Activated naive CD4-positive, alpha-beta T cell treated with anti-CD3 and anti-CD28 coated beads, Interleukin-2, amount 10 ng/mL, durations not matched to agents 7 days and 5 days (primary cell): ENCODE measurements around the gene WDR35.
"Not testable (repeated sequence)": the region's sequence is repeated elsewhere in the genome, so short reads cannot be mapped to it uniquely, and the experiment has no call there.

Source experiments
- CTCF ChIA-PET: fragments of 350-600 bp; sonication (Branson Sonifier 250); formaldehyde crosslinking; loops from one replicate; lab custom pipeline; 2021; ENCODE audit warnings: antibody characterized with exemption; lab: Charles Lee
- DNase-seq: peaks from one replicate; pipeline ENCODE4 v3.0.0-alpha.2; 2020
- H3K27ac Mint-ChIP-seq: one replicate; pipeline ENCODE4 v1.8.0; 2021; ENCODE audit warnings: mild to moderate bottlenecking, moderate library complexity, mixed read lengths
- H3K27me3 Mint-ChIP-seq: one replicate; pipeline ENCODE4 v1.8.0; 2021; ENCODE audit warnings: mild to moderate bottlenecking, mixed read lengths
- H3K36me3 Mint-ChIP-seq: one replicate; pipeline ENCODE4 v1.8.0; 2021; ENCODE audit warnings: mixed read lengths
- H3K4me1 Mint-ChIP-seq: one replicate; pipeline ENCODE4 v1.8.0; 2021; ENCODE audit warnings: mixed read lengths
- H3K4me3 Mint-ChIP-seq: one replicate; pipeline ENCODE4 v1.8.0; 2021; ENCODE audit warnings: mild to moderate bottlenecking, moderate library complexity, mixed read lengths
- H3K9me3 Mint-ChIP-seq: one replicate; pipeline ENCODE4 v1.8.0; 2021; ENCODE audit warnings: mixed read lengths

WDR35 gene

DNA sequence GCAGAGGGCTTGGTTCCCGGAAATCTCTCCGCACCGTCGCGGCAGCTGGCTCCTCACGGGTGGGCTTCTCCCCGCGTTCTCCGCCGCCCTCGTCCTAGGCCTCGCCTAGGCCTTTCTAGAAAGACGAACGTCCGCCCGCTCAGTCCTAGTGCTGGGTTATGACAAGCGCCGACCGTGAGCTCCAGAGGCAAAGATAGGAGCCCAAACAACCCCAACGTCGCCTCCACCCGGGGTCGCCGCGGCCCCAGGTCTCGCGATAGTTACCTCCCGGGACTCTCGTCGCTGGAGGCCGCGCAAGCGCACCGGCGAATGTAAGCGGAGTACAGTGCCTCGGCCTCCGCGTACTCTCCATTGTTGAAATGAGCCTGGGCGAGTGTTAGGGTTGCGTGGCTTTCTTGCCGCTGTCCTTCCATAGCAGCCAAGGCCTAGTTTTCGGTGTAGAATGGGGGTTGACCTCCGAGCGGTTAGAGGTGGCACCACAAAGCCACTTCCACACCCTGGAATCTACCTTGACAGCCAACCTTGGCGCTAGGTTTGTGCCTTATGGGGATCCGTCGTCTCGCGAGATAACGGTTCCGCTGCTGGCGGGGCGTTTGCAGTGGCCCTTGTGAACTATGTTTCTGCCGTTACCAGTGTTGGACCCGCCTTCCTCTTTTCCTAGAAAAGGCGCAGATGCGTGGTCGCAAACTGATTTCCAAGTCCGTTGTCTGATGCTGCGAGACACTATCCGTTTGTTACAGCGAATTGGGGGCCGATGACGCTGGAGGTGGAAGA lies 88.3 kb downstream of the WDR35 start, which contains the start of gene TTC32:
Gene TTC32, minus strand, starts transcription at position 542 of the 774 bp plus-strand sequence. Its CDS starts 129 bp downstream, at position 413.
- peak; percentile 96 for DNase-seq
- Mint-ChIP-seq H3K36me3 (peaks cover 22% of the 10 kb centered on the region), H3K4me1 (peaks cover 45% of the 10 kb centered on the region), H3K4me3 (peak within 1 kb of the TSS; percentile 84), H3K27ac (peak within 1 kb of the TSS; percentile 93), H3K9me3 (no peaks in the 10 kb centered on the region), H3K27me3 (peaks cover 15% of the 10 kb centered on the region)
- CTCF ChIA-PET, result no interaction called here

GRCh38 chr2:19900931-19901441 lies 88.9 kb downstream of the WDR35 start:
- H3K36me3 Mint-ChIP-seq, result peaks cover 25% of the 10 kb centered on the region
- CTCF ChIA-PET, result interaction anchor here (0.9 kb wide), 1 partner anchor 37 kb away, joined by 3 read pairs; no protein-coding TSS in a partner anchor
- H3K27ac Mint-ChIP-seq, result peak overlapping the region; percentile 93
- peaks cover 46% of the 10 kb centered on the region for H3K4me1 Mint-ChIP-seq
- peak overlapping the region; percentile 84 for H3K4me3 Mint-ChIP-seq
- H3K9me3 Mint-ChIP-seq, result no peaks in the 10 kb centered on the region
- no peak for DNase-seq
- peaks cover 15% of the 10 kb centered on the region for H3K27me3 Mint-ChIP-seq

DNA sequence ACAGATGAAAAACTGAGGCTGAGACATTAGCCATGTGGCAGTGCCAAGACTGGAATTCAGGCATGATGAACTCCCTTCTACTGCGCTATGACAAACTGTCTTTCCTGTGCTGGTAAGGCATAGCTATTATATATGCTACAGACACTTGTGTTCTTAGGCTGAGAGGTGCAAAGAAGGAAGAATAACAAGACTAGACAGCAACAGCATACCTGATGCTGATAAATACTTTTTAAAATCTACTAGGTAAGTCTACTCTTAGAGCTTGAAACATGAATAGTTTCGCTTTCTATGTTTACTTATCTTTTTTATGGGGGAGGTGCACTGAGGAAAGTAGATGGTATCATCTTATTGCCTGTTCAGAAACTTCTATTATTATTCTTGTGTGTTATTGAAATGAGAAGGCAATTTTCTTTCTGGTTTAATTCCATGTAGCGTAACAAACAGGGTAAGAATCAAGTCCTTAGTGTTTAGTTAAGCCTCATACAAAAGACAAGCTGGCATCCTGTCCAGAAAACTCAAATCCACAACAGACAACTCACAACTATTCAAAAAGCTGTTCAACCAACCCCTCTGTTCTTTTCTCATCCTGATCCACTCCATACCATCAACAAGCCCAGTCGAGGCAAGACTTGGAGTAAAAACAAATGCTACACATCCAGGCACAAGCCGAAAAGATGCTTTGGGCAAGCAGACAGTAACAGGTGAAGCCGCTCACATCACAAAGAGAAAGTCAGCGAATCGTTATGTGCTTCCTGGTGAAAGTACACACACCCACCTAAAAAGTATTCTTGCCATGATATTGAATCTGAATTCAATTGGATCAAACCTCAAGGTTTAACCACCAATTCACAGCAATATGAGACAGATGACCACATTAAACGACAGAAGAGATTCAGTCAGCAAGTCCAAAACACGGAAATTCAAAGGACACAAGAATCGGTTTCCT lies 89.6 kb downstream of the WDR35 start:
- Mint-ChIP-seq H3K4me1 (peaks cover 54% of the 10 kb centered on the region), H3K9me3 (no peaks in the 10 kb centered on the region), H3K36me3 (peaks cover 28% of the 10 kb centered on the region), H3K4me3 (peak overlapping the region; percentile 84), H3K27me3 (peaks cover 15% of the 10 kb centered on the region), H3K27ac (peak overlapping the region; percentile 93)
- DNase-seq, result peak; percentile 44
- CTCF ChIA-PET, result interaction anchor here (0.9 to 1.2 kb wide), 3 partner anchors 37 to 150 kb away, joined by 3 read pairs; partner anchors contain the start of gene WDR35

GRCh38 chr2:19898592-19899329 lies 91.1 kb downstream of the WDR35 start:
- Mint-ChIP-seq H3K27me3 (peaks cover 11% of the 10 kb centered on the region), H3K4me3 (peak overlapping the region; percentile 33), H3K4me1 (peaks cover 62% of the 10 kb centered on the region), H3K27ac (no peak overlapping the region), H3K9me3 (no peaks in the 10 kb centered on the region), H3K36me3 (peaks cover 32% of the 10 kb centered on the region)
- no peak for DNase-seq
- CTCF ChIA-PET, result interaction anchor here (1.2 to 1.8 kb wide), 2 partner anchors 30 to 91 kb away, joined by 3 to 4 read pairs; partner anchors contain the start of gene WDR35

DNA sequence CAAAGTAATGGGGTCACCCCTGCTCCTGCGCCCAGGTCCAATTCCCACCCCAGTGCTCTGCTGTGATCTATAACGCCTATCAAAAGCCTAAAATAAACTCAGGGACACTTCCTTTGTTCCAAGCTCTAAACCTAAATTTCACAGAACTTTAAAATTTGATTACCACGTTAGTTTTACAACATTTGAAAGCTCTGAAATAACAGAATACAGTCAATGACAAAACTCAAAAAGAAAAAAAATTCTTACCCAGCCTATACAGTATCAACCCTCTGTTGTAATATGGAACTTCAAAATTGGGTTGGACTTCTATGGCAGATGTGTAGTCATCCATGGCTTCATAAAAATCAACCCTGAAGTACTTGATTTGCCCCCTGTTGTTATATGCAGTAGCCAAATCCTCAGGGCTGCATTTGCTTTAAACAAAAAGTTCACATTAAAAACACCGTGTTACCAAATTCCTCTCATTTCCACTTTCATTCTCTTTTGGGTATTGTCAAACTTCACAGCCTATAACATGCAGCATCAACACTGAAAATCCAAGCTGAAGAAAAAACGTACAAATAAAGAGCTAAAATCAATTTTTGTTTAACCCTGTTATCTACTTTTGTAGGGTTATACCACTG lies 92.2 kb downstream of the WDR35 start:
- Mint-ChIP-seq H3K4me3 (no peak overlapping the region), H3K9me3 (no peaks in the 10 kb centered on the region), H3K36me3 (peaks cover 38% of the 10 kb centered on the region), H3K4me1 (peaks cover 58% of the 10 kb centered on the region), H3K27me3 (peaks cover 6% of the 10 kb centered on the region), H3K27ac (peak overlapping the region; percentile 65)
- CTCF ChIA-PET, result interaction anchor here (1.8 kb wide), 1 partner anchor 29 kb away, joined by 4 read pairs; no protein-coding TSS in a partner anchor
- no peak for DNase-seq

DNA sequence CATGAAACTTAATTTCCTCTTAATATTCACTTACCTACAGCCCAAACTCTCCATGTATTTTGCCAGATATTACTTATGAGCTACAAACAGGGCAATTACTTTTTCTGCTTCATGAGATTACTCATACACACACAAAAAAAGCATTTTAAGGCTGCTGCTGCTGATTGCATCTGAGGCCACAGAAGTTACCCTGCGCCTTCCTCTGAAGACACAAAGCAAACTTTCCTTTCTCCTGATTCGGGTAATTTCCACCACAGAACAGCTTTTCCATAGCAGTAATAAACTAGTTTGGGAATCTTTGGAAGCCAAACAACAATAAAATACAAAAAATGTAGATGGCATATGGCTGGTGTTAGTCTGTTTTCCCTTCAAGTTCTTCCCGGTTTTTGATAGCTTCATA lies 94.4 kb downstream of the WDR35 start:
- Mint-ChIP-seq H3K4me3 (no peak overlapping the region), H3K27ac (no peak overlapping the region), H3K4me1 (peaks cover 59% of the 10 kb centered on the region), H3K9me3 (no peaks in the 10 kb centered on the region), H3K36me3 (peaks cover 46% of the 10 kb centered on the region), H3K27me3 (no peaks in the 10 kb centered on the region)
- DNase-seq, result no peak
- CTCF ChIA-PET, result no interaction called here

- H3K27me3 Mint-ChIP-seq, result no peaks in the 10 kb centered on the region
- DNase-seq, result no peak
- CTCF ChIA-PET, result no interaction called here
- H3K4me3 Mint-ChIP-seq, result no peak overlapping the region
- H3K4me1 Mint-ChIP-seq, result peaks cover 52% of the 10 kb centered on the region
- H3K9me3 Mint-ChIP-seq, result no peaks in the 10 kb centered on the region
- H3K36me3 Mint-ChIP-seq, result peaks cover 46% of the 10 kb centered on the region
- peak overlapping the region; percentile 14 for H3K27ac Mint-ChIP-seq
Observed at GRCh38 chr2:19894134-19894792, 95.6 kb downstream of the WDR35 start.

DNA sequence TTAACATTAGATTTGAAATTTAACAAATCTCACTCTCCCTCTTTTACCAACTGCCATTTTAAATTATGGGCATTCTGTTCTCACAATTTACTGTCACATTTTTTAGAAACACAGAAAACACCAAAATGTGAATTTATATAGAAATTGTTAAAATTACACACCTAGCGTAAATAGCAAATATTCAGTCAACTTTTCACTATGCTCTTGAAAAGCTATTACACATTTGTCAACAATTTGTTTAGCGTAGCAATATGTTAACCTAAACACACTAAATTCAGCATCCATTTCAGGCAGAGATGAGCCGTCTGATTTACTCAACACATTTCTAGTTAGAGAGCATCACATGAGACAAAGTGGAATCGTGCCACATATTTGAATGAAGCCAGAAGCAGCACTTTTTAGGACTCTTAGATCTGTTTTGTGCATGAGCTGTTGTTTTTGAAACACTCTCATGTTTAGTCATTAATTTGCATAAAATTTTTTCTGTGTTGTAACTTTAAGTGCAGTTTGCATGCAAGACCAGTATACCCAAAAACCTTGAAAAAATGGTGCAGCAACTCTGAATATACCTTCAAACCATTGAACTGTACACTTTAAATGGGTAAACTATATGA lies 96.3 kb downstream of the WDR35 start:
- Mint-ChIP-seq H3K27ac (no peak overlapping the region), H3K4me3 (no peak overlapping the region), H3K27me3 (no peaks in the 10 kb centered on the region), H3K36me3 (peaks cover 41% of the 10 kb centered on the region), H3K4me1 (peaks cover 46% of the 10 kb centered on the region), H3K9me3 (no peaks in the 10 kb centered on the region)
- DNase-seq, result no peak
- CTCF ChIA-PET, result no interaction called here

DNA sequence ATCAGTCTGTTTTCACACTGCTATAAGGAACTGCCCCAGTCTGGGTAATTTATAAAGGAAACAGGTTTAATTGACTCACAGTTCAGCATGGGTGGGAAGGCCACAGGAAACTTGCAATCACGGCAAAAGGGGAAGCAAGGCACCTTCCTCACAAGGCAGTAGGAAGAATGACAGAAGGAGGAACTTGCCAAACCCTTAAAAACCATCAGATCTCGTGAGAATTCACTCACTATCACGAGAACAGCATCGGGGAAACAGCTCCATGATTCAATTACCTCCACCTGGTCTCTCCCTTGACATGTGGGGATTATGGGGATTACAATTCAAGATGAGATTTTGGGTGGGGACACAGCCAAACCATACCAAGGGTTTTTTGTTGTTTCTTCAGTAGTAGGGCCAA lies 97.9 kb downstream of the WDR35 start:
- not testable (repeated sequence) for H3K27ac Mint-ChIP-seq, H3K4me3 Mint-ChIP-seq
- H3K36me3 Mint-ChIP-seq, result peaks cover 31% of the 10 kb centered on the region

DNA sequence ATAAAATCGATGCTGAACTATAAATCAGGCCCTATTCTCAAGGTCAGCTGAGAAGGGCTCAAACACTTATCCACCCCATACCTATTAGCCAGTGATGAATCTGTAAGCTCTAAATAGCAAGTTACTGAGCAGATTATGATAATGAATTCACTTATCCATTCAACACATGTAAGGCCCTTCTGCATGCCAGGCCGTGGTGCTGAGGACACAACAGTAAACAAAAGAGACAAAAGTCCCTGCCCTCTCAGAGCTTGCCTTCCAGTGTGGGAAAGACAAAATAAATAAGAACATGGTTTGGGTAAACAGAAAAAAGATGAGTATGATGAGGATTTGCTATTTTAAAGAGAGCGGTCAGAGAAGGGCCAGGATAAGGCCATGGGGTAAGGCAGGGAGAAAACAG lies 99.8 kb downstream of the WDR35 start:
- H3K4me3 Mint-ChIP-seq, result no peak overlapping the region
- CTCF ChIA-PET, result no interaction called here
- DNase-seq, result no peak
- H3K27me3 Mint-ChIP-seq, result no peaks in the 10 kb centered on the region
- peaks cover 22% of the 10 kb centered on the region for H3K4me1 Mint-ChIP-seq
- no peak overlapping the region for H3K27ac Mint-ChIP-seq
- peaks cover 24% of the 10 kb centered on the region for H3K36me3 Mint-ChIP-seq
- no peaks in the 10 kb centered on the region for H3K9me3 Mint-ChIP-seq

More for the DNA sequence above, 97.9 kb downstream of the WDR35 start:
- CTCF ChIA-PET, DNase-seq, H3K9me3 Mint-ChIP-seq, H3K27me3 Mint-ChIP-seq: not testable (repeated sequence)
- H3K4me1 Mint-ChIP-seq, result peaks cover 33% of the 10 kb centered on the region

DNA sequence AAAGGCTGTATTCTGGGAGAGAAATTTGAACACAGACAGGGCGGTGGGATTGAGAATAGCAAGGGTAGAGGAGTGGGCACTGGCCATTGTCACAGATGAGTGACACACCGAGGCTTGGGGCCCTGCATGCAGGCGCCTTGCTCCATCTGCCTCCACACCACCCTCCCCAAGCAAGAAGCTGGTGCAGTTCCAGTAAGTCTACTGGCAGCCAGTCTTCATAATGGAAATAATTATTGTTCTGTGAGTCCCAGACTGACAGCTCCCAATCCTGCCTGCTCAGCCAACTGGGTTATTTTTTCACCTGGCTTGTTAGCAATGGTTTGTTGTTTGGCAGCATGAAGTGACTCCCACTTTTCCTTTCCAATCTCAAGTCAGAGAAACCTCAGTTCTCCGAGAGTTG lies 101.1 kb downstream of the WDR35 start:
- no peak for DNase-seq
- no peaks in the 10 kb centered on the region for H3K9me3 Mint-ChIP-seq
- no peak overlapping the region for H3K27ac Mint-ChIP-seq
- H3K4me3 Mint-ChIP-seq, result no peak overlapping the region
- CTCF ChIA-PET, result no interaction called here
- no peaks in the 10 kb centered on the region for H3K27me3 Mint-ChIP-seq
- peaks cover 21% of the 10 kb centered on the region for H3K36me3 Mint-ChIP-seq
- peaks cover 13% of the 10 kb centered on the region for H3K4me1 Mint-ChIP-seq

- H3K4me3 Mint-ChIP-seq, result no peak overlapping the region
- H3K9me3 Mint-ChIP-seq, result no peaks in the 10 kb centered on the region
- no peak overlapping the region for H3K27ac Mint-ChIP-seq
- no peak for DNase-seq
- peaks cover 7% of the 10 kb centered on the region for H3K4me1 Mint-ChIP-seq
- H3K36me3 Mint-ChIP-seq, result peaks cover 14% of the 10 kb centered on the region
- no peaks in the 10 kb centered on the region for H3K27me3 Mint-ChIP-seq
- CTCF ChIA-PET, result no interaction called here
Observed at GRCh38 chr2:19887510-19887909, 102.4 kb downstream of the WDR35 start.
